NCI-H2196 treated with DMSO at 0.1 percent for 48 hours (cell line): ENCODE data around the gene DSC3.

Experiments
- DNase-seq: peaks from one replicate; lab custom pipeline; 2025; ENCODE audit not compliant: unreplicated experiment; lab: John Stamatoyannopoulos, UW

The DSC3 gene

DNA sequence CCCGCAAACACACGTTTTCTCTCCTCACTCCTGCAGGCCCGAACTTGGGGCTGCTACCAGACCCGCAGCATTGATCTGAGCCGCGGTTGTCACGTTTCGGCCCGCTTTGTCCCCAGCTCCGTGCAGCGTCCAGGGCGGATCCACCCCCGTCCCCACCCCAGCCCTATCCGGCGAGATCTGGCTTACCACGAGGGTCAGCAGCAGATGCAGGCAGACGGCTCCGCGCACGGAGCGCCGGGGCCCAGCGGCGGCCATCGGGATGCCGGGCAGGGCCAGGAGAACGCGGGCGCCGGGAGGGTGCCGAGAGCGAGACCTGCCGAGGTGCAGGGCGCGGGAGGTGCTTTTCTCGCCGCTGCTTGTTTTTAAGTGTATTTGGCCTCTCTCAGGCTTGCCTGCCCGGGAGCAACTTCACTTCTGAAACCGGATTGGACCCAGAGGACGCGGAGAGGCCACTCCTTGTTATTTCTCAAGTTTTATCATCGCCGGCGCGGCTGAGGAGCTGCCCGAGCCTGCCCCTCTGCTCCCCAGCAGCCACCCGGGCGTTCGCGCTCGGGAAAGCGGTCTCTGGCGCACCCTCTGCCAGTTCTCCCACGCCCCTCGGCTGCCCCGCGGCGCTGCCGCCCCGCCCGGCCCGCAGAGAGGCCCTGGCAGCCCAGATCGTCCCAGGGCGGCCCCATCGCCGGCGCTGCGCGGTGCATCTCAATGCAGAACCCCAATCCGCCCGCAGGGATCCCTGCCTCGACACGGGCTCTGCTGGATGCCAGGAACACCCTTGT lies at the start of gene DSC3:
TSS of gene DSC3 (minus strand) at position 337 of the 776 bp plus-strand sequence. CDS start at position 255, 82 bp downstream.
- DNase-seq, result no peak

DNA sequence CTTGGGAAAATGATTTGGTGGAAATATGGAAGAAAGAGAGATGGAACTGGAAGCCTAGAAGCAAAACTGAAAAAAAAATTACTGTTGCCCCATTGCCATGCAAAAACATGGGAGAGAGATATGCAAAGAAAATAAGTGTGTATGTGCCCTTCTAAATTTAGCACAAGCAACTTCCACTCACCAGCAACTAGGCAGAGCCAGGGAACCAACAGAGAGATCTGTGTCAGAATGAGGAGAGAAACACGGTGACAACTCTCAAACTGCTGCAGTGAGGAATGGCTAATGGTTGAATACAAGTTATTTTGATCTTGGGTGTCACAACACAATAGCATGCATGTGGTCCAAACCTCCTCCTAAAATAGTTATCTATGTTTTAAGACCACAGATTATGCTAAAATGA lies 48.8 kb upstream of the DSC3 start:
- DNase-seq, result no peak

DNA sequence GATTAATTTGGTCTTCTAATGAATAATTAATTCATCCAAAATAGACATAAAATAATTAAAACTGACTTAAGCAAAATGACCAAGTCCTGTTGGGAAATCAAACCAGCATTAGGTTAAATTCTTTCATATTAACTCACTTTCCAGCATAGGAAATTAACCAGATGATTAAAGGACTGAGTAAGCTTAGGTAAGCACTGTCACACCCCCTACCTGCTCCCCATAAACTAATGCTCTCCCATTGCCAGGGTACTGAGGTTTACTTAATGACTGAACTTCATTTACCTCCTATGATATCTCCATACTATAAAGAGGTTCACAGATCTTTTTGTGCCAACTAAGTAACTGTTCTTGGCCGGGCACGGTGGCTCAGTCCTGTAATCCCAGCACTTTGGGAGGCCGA lies 46.0 kb upstream of the DSC3 start:
- no peak for DNase-seq

DNA sequence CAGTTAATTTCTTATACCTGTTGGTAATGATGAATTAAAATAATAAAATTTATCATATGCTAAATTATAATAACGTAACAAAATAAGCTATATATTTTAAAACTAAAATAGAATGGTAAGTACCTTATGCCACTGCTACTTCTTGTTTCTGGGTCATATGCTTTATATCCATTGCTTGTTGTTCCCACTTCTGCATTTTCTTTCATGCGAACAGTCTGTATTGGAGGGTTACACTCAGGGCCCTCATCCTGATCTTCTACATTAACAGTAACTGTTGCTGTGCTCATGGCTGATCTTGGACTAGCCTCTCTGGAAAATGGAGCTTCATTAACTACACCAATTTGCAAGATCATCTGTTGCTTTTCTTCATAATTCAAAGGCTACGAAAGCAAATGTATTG lies 37.4 kb upstream of the DSC3 start:
- no peak for DNase-seq

DNA sequence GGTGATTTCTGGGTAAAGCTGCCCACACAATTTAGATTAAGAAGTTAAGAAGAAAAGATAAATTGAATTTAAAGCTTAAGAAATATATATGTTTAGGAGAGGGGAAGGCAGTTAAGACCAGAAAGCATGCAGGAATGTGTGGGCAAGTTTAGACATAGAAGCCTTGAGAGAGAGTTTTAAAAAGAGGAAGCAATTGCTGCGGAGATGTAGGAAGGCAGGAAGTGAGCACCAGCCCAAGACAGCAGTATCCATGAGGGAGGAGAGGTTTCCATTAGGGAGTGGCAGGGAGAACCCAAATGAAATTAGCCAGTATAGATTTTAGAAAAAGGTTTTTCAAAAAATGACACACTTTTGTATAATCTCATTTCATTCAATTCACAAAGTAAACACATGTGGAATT lies 35.3 kb upstream of the DSC3 start:
- DNase-seq, result no peak

DNA sequence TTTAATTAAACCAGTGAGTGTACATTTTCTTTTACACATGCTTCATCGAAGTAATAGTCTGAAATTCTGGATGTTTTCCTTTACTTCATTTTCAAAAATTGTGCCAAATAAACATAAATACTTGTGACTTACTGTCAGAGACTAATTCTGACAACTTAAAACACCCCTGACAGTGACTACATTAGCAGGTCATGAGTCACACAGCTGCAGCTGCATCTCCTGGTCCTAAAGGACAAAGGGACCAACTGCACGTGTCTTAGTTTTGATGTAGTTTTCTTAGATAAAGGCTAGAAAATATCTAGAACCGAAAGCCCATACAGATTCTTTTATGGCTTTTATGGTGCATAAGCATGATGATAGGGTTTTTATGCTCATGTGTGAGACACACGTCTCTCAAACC lies 29.6 kb upstream of the DSC3 start:
- DNase-seq, result no peak

DNA sequence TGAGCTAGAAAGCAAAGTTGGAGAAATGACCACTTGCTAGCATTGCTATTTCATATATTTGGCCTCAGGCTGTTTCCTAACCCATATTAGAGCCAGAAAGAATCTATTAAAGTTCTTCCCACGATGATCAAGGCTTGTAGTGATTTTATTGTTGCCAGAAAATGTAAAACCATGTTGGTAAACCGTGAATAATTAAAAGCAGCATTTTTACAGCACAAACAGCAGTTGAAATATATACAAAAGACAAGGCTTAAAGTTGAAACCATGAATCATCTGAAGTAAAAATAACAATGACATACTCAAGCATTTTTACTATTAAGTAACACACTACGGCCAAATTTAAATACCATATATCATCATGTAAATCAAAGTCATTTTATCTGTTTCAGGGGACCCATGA lies 27.7 kb upstream of the DSC3 start:
- no peak for DNase-seq

DNA sequence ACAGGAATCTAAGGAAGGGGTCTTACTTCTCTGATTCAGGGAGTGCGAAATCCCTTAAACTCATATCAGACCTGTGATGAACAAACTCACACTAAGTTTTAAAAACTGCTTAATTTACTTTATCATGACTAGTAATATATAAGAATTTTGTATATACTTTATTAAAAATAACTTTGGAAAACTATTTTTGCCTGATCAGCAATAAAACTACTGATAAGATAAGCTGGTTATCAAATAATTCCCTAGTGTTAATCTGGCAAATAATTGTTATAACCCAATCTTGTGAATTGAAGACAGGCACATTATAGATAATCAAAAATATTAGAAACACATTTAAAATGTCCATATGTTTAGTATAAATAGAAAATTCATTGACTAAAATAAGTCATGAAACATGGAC lies 23.7 kb upstream of the DSC3 start:
- no peak for DNase-seq

DNA sequence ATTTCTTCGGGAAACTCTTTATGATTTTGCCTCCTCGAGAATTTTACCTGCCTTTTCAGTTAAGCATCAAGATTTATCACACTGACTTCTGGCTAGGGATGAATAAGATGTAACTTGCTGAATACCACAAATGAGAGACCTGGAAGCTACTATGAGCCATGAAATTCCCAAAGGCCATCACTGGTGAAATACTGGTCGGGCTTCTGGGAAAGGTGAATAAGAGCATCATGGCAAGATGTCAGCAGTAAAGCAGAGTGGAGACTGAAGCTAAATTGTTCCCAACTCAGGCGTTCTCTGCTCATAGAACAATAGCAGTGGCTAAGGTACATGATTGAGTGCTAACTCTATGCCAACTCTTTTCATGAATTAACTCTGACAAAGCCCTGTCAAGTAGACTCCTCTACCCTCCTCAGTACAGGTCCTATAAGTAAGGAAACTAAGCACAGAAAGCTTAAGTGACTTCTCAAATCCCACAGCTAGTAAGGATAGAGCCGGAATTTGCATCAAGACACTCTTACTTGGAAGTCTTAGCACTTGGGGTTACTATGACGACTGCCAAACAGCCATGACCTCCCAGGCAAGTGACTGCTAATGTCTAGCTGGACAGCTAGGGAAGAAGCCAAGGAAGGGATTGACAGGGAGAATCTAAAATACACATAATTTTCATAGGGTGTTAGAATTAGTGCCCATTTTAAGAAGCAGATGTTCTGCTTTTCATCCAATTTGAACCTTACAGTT lies 22.7 kb upstream of the DSC3 start:
- no peak for DNase-seq

DNA sequence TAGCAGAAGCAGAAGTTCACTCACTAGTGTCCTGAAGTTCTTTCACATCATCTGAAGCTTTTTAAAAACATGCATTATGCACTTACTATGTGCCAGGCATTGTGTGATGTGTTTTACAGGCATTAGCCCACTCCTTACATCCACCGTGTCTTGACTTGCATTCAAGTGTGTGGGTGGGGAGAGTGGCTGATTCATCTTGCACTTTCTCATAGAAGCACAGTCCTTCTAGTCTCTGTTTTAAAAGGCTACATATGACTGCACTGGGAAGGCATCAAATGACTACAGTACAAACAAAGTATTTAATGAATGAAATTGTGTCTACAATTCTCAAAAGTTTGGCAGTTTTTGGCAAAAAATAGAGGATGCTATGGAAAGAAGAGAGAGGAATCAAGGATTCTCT lies 21.6 kb upstream of the DSC3 start:
- no peak for DNase-seq

DNA sequence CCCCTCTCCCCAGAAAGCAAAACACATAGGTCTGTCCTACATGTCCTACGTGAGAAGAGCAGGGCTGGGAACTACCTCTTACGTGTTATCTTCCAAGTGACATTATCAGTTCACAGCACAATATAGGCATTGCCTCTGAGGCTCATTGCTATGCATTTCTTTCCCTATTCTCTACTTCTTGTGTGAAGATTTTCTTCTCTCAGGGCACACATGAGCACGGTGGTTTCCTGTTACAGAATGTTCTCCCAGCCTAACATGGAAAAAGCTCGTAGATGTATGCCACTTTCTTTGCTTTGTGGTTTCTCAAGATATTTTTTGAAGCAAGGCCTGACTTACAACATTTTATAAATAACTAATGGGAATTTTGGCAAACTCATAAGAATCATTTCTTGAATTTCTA lies 19.4 kb upstream of the DSC3 start:
- no peak for DNase-seq

DNA sequence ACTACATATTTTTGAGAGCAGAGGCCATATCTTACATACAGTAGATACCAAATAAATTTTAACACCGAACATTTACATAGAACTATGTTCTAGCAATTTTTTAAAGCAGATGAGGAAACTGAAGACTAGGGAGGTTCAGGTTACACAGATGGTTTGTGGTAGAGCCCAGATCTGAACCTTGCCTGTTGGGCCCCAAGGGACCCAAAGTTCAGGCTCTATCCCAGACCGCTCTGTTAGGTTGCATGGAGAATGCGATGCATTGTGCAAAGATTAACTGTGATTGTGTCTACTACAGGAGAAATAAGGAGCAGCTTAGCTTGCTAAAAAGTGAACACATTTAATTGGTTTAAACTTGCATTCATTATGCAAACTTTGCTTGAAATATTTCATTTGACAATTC lies 16.4 kb upstream of the DSC3 start:
- DNase-seq, result no peak

DNA sequence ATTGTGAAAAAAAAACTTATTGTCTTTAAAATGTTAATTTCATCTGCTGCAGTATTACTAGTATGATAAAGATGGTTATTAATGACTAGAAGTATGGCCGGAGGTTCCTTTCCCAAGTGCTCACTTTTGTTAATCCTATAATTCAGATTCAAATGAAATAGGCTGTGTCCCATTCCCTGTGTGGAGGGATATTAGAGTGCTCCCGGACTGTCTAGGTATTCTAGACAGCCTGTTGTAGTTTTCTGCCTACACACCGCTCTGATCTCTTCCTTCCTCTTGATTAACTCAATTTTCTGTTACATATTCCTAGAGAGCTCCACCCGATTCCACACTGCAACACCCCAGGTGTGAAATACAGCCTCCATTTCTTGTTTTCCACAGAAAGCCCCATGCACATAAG lies 15.4 kb upstream of the DSC3 start:
- DNase-seq, result no peak

DNA sequence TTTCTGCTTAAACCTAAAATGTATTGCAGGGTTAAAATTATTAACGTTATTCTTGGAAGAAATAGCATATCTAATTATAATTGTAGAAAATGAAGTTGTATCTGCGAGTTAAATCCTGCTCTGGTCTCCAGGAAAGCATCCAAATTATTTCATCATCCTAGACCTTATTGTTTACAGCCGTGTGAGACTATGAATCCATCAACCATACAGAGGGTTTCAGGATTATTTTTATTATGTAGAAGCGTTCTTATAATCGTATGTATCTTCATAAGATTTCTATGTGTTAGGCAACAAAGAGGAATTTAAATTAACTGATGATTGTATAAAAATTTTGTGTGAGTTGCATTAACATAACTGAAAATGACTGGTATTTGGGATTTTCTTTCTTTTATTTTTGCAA lies 14.5 kb upstream of the DSC3 start:
- DNase-seq, result no peak

DNA sequence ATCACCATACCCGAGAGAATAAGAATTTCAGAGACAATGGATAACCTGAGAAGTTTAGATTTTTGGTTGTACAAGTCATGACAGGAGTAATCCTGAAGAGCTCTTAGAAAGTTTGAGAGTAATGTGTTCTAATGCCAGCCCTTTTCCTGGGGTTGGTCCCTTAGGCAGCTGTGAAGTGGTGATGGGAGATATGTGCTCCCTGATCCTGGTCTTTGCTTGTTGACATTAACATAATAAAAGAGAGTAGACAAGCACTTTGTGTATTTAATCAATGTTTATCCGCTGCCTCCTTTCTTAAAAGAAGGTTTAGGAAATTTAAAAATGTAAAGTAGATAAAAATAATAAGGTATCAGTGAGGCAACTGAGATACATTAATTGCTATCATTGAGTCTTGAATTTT lies 13.8 kb upstream of the DSC3 start:
- DNase-seq, result no peak

DNA sequence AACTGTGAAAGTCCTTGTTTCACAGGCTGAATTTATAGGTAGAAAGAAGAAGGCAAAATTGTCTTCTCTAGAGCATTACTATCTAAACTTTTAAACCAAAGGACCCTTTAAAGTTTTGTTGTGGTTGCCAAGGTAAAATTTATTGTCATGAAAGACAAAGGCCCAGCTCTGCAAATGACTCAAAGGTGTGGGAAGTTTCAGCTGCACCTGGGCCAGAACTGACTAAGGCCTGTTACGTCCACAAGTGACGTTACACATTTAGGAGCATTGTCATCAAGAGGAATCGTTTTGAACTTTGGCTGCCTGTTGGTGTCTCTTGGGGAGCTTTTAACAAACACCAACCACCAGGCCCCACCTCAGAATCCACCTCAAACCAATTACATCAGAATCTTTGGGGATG lies 8.1 kb upstream of the DSC3 start:
- DNase-seq, result no peak

DNA sequence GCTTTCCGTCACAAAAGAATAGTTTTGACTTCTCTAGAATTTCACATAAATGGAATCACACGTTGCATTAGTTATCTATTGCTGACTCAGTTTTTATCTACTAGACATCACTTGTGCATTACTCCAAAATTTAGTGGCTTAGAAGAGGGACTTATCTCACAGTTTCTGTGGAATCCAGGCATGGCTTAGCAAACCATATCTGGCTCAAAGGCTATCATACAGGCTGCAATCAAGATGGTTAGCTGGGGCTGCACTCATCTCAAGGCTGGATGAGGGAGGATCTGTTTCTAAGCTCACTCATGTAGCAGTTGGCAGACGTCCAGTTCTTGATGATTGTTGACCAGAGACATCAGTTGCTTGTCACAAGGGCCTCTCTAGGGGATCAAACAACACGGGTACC lies 6.6 kb upstream of the DSC3 start:
- DNase-seq, result no peak

DNA sequence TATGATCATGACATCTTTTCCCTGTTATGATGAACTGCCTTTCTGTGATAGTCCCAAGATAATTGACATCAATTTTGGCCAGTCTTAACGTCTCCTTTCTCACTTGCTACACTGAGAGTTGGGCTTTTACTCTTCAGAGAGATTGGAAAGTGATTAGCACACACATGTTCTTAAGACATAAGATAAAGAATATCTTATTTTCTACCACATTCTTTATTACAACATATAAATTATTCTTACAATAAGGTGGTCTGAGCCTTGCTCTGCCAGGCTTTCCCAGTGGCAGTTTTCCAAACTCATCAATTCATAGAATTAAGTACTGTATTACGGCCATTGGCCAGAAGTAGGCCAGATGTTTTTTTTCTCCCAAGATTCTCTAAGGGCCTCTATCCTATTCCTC lies 5.7 kb upstream of the DSC3 start:
- no peak for DNase-seq

DNA sequence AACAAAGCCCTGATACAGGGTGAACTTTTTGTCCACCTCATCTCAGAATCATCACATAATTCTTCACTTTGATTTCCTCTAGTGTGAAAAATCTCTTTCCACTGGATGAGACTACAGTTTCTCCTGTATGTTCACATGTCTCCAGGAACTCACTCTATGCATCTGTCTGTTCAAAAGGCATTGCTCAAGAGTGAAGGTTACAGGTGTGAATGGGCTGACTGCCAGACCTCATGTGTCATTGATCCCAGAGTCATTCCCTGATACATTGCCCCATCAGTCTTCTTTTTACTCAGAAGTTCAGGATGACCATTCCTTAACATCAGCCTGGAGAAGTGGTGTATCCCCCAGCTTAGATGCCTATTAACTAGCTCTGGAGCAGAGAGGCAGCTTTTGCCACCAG lies 4.4 kb upstream of the DSC3 start:
- no peak for DNase-seq

DNA sequence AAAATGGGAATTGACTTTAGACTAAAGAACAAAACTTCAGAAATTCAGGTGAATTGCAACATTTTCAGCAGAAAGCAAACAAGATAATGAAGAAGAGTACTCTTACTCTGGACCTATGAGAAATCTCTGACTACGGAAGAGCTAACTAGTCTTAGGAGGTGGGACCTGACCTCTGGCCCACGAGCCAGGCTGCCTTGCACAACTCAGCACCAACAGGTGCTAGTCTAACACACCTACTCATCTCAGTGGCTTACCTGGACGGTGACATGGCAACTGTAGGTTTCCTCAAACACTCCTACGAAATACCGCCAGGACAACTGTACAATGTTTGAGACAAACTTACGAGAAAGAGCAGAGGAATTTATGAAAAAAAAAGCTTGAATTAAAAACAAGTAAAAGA lies 3.1 kb upstream of the DSC3 start:
- no peak for DNase-seq

DNA sequence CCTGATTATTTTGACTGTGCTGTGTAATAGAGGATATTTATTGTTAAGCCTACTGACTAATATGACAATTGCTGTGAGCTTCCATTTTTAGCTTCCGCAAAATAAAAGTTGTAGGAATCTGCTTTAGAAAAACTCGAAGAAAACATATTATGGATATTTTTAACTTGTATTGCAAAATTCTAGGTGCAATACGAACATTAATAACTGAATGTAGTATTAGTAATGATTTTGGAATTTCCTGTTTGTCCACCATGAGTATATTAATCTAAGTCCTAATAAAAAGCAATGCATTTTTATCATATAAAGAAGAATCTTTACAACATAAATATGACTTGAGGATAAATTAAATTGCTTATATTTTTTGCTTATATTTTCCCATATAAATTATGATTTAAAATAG lies 2.4 kb upstream of the DSC3 start:
- no peak for DNase-seq

DNA sequence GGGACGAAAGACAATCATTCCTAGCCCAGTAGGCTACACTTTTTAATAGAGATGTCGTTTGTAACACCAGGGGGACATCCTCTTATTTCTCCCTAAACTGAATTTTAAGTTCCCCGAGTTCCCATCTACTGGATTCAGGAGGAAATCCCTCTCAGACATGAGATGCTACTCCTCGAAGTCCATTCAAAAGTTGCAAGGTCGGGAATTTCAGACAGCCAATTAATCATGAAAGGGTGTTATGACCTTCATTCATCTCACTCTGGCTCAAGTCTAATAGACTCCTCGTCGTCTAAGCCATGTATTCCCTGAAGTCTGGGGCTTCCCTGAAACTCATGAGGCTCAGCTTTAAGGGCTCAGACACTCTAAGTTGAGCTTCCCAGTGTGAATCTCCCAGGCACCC lies 1.2 kb upstream of the DSC3 start:
- DNase-seq, result no peak

DNA sequence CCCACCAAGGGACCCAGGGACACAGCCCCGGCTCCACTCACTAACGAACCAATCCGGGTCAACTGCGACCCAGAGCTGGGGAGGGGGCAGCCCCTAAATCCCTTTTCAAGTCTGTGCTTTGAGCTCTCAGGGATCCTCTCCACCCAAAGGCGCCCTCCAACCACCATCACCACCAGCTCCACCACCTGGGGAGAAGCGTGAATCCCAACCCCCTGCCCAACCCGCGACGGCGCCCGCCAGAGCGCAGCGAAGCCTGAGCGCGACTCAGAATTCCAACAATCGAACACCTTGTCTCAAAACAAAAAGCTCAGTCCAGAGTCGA lies 497 bp downstream of the DSC3 start:
- no peak for DNase-seq
